NCI-H1930 (cell line): ENCODE results near the gene ARF5.
"Not testable (repeated sequence)": the region's sequence is repeated elsewhere in the genome, so short reads cannot be mapped to it uniquely, and the experiment has no call there.

Experiments
- DNase-seq, 2 experiments: peaks; one replicate each; lab custom pipeline; 2025; lab: John Stamatoyannopoulos, UW

The ARF5 gene

GRCh38 chr7:127588019-127588696, at the start of gene ARF5:
Gene ARF5, plus strand, starts transcription at chr7:127588411. Its CDS starts 88 bp downstream, at chr7:127588499.
- peak; percentile 66 to 88 for DNase-seq

GRCh38 chr7:127539116-127539515, 49.1 kb upstream of the ARF5 start:
- no peak for DNase-seq

GRCh38 chr7:127540461-127540860, 47.8 kb upstream of the ARF5 start:
- not testable (repeated sequence) for DNase-seq

GRCh38 chr7:127541548-127541947, 46.7 kb upstream of the ARF5 start:
- no peak for DNase-seq

GRCh38 chr7:127546313-127546712, 41.9 kb upstream of the ARF5 start:
- no peak for DNase-seq

GRCh38 chr7:127550247-127550646, 38.0 kb upstream of the ARF5 start:
- no peak for DNase-seq

- no peak for DNase-seq
Observed at GRCh38 chr7:127551941-127552340, 36.3 kb upstream of the ARF5 start.

GRCh38 chr7:127556404-127556803, 31.8 kb upstream of the ARF5 start:
- DNase-seq = no peak

GRCh38 chr7:127557803-127558202, 30.4 kb upstream of the ARF5 start:
- no peak for DNase-seq

GRCh38 chr7:127566242-127566641, 22.0 kb upstream of the ARF5 start:
- no peak for DNase-seq

GRCh38 chr7:127568034-127568433, 20.2 kb upstream of the ARF5 start:
- DNase-seq = not testable (repeated sequence)

- no peak for DNase-seq
Observed at GRCh38 chr7:127571741-127572505, 16.3 kb upstream of the ARF5 start.

- DNase-seq = no peak
Observed at GRCh38 chr7:127578036-127578684, 10.1 kb upstream of the ARF5 start.

GRCh38 chr7:127578711-127579275, 9.4 kb upstream of the ARF5 start:
- DNase-seq = no peak

GRCh38 chr7:127580612-127581011, 7.6 kb upstream of the ARF5 start:
- DNase-seq = no peak

GRCh38 chr7:127581716-127582115, 6.5 kb upstream of the ARF5 start:
- DNase-seq = no peak

- DNase-seq = no peak
Observed at GRCh38 chr7:127582361-127582760, 5.8 kb upstream of the ARF5 start.

- DNase-seq = no peak
Observed at GRCh38 chr7:127584648-127585043, 3.6 kb upstream of the ARF5 start.

- DNase-seq = peak; percentile 77 to 91
Observed at GRCh38 chr7:127585044-127585953, 2.9 kb upstream of the ARF5 start, which contains the start of gene GCC1. Gene GCC1, minus strand, starts transcription at chr7:127585596. Its CDS starts 414 bp downstream, at chr7:127585182.

- DNase-seq = no peak
Observed at GRCh38 chr7:127586346-127586745, 1.9 kb upstream of the ARF5 start.

- DNase-seq = no peak
Observed at GRCh38 chr7:127587663-127588018, 570 bp upstream of the ARF5 start.
